CD1c-positive myeloid dendritic cell (primary cell): ENCODE data around the gene ELMO1.

Source experiments
- DNase-seq: peaks from one replicate; pipeline ENCODE4 v3.0.0-alpha.2; 2016; ENCODE audit errors: extremely low spot score

ELMO1 gene

DNA sequence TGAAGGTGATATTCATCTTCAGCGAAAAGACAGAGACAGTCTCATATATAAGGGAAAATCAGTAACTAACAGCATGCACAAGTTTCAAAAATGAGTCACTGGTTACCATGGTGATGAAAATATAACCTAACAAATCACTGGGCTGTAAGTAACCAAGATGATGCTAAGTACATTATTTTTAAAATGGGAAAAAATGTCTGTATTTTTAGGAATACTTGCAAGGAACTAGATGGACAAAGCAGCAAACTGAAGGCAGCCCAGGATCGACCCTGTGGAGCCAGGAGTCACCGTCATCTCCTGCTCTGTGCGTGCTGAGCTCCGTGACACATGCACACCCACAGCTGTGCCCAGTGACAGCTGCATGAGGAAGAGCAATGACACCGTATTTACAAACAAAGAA lies 137.3 kb downstream of the ELMO1 start:
- DNase-seq = peak; percentile 92

DNA sequence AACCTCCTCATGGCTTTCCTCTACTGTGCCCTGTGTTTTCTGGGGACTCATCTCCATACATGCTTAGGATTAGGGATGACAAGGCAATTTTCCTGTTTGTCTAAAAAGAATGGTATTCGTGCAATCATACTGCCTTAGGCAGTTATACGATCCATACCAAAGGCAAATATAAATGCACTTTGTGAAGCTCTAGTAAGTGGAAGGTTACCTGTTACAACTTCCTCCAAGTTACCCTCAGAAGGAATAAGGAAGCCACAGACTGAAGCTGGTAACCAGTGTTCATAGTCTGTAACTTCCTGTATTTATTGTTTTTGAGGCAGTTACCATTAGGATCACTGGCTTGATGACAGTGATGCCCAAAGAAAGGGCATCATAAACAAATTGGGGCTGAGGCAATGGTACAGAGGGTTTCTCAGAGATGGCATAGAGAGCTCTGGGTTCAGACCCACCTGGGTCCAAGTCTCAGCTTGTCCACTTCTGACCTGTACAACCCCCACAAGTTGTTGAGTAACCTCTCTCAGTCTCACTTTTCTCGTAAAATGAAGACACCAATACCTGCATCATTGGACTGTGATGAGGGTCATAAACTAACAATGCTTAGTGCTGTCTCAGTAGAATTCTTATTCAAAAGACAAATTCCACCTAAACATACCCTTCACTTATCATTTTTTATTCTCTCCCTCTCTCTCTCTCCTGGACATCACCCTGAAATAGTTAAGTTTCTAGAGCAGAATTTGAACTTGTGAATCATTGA lies 138.2 kb downstream of the ELMO1 start:
- peak; percentile 88 for DNase-seq

DNA sequence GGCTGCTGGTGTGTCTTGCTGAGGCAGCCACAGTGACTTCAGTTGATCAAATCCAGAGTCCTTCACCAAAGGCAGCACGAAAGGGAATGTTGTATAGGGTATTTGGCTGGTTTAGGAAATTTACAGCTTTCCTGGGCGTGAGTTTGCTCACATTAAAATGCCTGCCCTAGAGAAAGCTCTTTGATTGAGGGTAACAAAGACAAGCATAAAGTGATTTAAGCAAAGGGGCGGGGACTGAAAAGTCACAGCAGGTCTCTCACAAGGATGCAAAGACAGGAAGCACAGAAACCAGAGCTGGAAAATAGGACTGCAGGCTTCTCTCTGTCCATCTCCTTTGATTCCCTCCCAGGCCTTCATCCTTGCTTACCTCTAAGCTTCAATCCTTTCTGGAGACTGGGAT lies 139.2 kb downstream of the ELMO1 start:
- DNase-seq = no peak

DNA sequence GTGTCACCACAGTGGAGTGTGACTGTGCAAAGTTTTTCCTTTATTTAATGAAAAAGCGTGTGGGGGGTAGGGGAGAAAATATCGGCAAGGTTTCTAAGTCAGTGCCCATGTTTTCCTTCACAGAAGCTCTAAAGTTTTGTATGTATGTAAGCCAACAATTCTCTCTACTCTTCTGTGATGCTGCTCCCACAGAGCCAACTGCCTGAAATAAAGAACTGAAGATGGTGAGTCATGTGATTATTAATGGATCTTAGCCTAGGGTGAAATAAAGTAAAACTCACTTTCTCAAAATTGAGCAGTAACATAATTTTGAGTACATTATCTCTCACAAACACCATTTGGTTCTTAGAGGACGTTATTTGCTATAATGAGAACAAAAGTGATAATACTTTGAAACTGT lies 143.7 kb downstream of the ELMO1 start:
- DNase-seq = peak; percentile 55

DNA sequence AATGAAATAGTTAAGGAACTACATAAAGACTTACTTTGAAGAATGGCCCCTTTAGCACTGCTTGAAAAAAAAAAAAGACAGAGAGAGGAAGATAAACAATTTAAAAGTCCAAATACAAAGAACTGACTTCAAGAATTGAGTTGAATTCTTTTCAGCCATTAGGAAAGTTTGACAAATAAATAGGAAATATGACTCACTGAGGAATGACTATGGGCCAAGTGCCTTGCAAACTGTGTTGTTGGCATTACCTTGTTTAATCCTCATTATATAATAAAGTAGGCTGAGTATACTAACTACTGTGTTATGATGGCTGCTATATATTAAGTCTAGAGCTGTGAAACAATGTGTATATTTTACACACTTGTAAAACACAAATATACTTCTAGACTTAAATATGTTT lies 151.1 kb downstream of the ELMO1 start:
- no peak for DNase-seq

DNA sequence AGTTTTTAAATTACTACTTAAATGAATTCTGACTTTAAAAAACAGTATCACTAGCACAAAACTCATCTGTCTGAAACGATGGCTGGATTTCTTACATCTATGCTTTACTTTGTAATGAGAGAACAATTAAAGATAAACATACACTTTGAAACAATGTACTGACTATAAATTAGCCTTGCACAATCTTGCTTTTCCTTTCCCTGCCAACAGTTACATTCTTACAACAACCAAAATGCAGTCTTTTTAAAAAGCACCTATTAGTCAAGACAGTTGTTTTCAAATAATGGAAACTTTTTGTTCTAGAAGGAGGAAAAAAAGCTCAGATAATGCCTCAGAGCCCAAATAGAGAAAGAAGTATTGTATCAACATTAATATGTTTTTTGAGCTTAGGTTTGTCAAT lies 153.3 kb downstream of the ELMO1 start:
- no peak for DNase-seq

DNA sequence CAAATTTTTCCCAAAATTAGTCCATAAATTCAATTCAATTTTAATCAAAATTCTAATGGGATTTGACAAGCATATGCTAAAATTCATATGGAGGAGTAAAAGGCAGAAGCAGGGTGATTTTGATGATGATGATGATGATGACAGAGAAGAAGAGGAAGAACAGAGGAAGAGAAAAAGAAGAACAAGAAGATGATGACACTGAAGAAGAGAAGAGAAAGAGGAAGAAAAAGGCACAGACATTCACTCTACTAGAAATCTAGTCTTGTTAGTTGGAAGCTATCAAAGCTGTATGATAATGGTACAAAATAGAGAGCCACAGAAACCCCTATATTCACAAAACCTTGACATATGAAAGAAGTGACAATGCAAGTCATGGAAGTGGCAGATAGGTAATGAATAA lies 157.9 kb downstream of the ELMO1 start:
- peak; percentile 23 for DNase-seq

DNA sequence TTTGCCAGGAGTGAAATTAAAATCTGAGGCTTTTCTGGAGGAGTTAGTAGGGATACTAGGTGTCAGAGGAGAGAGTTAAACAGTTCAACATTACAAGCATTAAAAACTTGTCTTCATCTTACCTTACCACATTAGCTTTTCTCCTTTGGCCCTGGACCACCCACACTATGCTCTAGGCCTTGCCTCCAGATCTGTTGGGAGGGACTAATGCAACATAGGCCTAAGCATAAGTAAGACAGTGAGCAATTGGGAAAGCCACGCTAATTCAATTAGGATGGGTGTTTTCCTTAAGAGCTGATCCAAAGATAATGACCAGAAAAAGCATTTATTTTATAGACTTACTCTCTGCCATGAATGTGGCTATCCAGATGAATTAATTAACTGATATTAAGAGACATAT lies 158.9 kb downstream of the ELMO1 start:
- DNase-seq = no peak

DNA sequence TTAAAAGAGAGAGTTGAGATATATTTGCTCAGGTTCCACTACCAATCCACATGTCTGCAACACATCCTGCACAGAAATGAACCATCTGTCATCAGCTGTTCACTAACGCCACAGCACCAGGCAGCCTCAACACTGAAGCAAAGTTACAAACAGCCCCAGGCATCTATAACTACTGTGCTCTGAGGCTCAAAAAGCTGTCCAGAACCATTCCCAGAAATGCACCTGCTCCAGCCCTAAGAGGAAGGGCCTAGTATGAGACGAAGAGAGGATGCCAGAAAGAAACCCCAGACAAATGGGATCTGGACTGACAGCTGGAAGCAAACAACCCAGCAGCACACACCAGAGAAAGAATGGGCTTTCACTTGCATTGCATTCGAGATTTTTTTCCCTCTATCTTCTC lies 159.3 kb downstream of the ELMO1 start:
- DNase-seq = no peak

DNA sequence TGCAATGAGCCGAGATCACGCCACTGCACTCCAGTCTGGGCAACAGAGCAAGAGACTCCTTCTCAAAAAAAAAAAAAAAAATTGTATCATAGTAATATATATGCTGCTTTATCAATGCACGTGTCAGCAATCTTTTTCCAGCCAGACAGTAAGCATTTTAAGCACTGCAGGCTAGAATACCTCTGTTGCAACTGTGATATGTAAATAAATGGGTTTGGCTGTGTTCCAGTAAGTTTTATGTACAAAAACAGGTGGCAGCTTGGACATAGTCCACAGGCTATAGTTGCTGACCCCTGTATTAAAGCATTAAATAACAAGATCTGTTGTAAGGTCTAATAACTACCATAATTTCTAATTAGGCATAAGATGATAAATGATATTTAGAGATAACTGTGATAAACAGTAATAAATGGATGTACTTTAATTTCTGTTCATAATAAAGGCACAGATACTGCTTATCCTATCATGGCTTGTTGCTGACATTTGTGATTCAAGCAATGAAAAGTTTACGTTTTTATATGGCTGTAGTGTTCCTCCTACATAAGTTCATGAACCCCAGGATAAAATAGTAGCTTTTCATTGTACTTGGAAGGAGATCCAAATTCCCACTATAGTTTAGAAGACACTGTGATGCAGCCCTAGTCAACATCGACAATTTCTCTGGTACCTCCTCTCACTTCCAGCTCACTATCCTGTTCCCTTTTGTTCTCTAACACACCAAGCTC lies 161.4 kb downstream of the ELMO1 start:
- DNase-seq = no peak

DNA sequence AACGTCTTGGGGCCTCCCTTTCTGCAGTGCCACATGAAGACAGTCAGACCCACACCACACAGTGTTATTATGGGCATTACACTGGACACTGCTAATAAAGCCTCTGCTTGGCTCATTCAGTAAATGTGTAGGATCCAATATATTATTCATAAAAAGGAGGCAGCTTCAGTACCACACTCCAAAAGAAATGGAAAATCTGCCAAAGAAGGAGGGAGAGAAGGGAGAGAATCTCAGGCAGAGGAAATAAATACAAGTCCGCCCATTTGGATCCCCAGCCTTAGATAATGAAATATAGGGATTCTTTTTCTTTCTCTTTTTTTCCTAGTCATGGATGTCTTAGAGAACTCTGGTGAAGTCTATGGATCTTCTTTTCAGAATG lies 162.2 kb downstream of the ELMO1 start:
- DNase-seq = no peak

DNA sequence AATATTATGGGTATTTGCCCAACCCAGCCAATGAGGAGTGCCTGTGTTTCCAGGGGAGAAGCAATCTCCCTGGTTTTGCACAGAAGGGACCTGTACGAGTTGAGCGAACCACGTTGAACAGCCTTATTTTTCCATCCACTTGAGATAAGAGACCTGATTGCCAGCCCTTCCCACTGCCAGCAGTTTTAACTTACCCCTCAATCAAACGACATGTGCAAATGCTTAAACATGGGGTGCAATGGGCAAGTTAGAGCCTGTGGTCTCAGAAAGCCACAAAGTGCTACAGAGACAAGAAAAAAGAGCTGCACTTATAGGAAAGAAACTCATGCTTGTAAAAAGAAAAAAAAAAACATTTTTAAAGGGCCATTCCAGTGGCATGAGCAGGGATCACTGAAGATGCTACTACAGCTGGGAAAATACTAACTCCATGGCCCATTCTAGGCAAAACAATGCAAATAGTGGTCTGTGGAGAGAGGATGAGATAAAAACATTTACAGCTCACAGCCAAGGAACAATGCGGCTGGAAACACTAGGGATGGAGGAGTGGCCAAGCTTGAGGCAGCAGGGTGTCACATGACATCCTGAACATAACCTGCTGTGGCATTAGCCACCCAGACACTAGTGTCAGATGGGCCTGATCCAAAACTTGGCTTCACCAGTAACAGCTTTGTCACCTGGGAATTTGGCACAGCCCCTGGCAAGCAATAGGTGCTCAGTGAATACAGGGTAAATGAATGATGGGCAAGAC lies 162.8 kb downstream of the ELMO1 start:
- no peak for DNase-seq

DNA sequence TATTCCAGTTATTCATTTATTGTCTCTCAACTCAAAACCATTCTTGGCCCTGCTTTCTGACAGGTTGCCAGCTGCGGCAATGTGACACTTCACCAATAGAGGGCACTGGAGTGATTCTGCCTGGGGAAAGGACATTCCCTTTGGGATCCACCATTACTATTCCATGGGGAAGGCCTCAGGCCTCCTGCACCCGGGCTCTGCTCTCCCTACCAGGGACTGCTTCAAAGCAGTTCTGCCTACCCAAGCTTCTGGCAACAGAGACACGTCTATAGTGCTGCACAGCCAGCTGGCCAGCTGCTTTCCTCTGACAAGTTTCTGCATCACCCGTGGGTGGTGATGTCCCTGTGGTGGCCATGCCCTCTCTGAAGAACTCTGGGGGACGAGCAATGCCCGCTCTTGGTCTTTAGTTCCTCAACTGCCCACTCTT lies 163.8 kb downstream of the ELMO1 start:
- DNase-seq = peak; percentile 89

DNA sequence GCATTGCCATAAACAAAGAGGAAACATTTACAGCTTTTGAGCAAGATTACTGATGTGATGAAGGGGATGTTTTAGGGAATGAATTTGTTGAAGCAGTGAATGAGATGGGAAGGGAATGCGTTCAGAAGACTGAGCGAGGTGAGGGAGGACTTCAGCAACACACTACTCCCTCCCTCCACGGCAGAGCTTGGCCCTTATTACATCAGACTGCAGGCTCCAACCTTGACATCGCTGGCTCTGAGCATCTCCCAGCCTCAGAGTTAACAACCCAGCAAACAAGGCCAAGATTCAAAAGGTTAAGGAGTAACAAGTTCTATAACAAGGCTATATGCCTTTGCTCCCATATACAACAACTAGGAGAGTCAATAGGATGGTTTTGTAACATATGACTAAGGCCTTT lies 164.4 kb downstream of the ELMO1 start:
- DNase-seq = no peak

DNA sequence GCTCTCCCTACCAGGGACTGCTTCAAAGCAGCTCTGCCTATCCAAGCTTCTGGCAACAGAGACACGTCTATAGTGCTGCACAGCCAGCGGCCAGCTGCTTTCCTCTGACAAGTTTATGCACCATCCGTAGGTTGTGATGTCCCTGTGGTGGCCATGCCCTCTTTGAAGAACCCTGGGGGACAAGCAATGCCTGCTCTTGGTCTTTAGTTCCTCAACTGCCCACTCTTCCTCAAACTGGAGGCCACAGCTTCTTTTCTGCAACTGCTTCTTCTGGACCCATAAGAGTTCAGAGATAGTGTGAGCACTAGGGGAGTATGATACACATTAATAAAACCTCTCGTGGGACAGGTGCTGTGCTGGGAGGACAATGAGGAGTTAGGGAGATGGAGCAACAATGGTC lies 164.9 kb downstream of the ELMO1 start:
- DNase-seq = peak; percentile 66

DNA sequence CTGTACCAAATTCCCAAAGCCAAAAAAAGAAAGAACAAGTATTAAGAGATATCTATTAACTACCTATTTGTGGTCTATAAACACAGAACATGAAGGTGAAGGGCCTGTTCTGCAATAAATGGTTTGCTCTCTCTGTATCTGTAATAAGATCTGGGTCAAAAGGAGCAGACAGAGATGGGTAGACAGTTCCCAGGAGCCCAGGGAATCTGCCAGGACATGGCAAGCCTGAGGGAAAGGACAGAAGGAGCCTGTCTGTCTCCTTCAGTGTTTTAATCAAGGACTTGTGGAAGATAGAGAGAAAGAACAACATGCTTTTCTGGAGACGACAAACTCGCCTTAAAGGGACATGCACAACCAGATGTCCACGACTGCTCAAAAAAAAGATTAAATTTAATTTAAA lies 165.7 kb downstream of the ELMO1 start:
- DNase-seq = no peak

DNA sequence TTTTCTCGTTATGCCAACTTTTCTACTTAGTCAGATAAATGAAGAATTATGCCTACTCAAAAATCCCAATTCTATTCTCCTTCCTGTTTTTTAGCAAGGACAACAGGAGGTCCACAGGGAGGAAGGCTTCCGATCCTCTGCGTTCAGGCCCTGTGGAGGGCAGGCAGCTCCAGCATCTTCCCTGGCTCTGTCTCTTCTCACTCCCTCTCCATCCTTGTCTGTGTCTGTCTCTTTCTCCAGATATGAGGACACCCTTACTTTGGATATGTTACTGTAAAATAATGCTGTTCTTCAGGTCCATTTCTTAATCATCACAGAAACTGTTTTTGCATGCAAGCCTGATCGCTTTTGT lies 166.6 kb downstream of the ELMO1 start:
- no peak for DNase-seq

DNA sequence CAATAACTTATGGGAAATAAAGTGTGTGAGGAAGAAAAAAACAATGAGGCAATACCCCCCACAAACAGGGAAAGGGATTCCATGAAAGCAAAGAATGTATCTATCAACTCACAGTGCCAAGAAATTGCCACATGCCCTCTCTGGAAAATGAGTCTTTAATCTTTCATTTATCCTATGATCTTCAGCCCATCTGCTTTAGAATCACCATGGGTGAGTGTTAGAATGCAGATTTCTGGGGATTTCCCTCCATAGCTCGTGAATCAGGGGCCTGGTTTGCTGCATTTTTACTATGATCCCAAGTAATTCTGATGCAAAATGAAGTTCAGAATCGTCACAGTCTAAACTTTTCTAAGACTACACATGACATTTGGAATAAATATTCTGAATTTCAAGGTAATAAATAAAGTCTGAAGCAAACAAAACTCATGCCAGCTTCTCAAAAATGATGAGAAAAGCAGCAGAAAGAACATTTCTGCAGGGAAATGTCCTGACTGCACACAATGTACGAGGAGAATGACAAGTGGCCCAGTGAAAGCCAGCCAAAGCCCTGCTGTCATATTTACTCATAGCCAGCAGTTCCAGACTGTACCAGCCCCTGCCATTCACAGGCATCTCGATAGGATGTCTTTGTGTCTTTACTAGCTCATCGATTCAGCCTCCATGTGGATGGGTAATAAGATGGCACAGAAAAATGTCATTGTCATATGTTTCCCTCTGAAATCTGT lies 167.1 kb downstream of the ELMO1 start:
- no peak for DNase-seq

DNA sequence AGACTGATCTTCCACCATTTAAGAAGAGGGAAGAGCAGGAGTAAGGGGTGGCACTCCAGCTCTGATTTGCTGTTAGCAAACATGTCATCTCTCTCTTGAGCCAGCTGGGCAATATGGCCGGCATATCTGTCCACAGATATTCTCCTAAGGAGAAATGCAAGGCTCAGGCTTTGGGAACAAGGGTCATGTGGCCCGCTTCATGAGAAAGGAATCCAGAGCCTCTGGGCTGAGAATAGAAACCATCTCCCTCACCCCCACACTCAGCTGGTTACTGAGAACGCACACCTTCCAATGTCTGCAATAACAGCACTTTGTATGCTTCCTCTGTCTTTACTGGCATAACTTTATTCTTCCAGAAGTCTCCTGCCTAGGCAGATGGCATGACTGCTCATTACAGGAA lies 171.2 kb downstream of the ELMO1 start:
- DNase-seq = peak; percentile 12

DNA sequence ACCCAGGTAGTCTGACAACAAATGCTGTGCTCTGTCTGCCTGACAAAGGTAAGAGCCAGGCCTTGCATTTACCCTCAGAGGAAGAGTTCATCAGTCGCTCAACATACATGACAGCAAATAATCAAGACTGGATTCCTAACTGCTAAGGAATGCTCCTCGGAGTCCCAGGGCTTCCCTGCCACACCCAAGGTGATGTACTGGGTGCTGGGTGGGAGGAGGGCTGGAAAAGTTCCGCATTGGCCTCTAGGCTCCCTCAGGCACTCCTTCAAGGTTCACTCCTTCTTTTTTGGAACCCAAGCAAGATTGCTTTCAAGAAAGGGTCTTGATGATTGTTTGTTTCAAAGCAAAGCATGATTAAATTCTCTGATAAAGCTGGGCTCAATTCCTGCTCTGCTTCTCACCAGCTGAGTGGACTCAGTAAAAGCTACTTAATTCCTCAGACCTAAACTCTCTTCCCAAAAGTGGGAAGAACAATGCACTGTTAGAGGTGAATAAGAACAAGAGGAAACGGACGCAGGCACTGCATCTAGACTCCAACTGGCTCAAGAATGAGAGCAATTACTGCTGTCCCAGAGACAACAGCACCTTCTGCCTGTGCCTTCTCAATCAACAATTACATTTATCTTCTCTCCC lies 173.5 kb downstream of the ELMO1 start:
- DNase-seq = no peak

DNA sequence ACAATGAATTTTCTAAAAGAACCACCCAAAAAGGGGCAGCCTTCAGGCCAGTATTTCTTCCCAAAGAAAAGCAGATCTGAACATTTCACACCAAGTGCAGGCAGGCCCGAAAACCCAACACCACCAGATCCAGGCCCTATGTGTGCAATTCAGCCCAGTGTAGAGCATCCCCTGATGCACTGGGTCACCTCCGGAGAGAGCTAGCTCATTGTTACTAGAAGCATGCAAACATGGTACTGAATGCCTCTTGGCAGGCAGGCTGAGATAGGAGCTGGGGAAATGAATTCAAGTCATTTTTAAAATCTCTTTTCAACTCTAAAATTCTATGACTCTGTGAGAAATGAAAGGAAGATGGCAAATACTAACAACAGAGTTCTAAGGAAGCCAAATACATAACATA lies 174.8 kb downstream of the ELMO1 start:
- DNase-seq = no peak
